Measurements from ENCODE around the gene SCGB1D1.

SCGB1D1 gene, protein sequence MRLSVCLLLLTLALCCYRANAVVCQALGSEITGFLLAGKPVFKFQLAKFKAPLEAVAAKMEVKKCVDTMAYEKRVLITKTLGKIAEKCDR

DNA sequence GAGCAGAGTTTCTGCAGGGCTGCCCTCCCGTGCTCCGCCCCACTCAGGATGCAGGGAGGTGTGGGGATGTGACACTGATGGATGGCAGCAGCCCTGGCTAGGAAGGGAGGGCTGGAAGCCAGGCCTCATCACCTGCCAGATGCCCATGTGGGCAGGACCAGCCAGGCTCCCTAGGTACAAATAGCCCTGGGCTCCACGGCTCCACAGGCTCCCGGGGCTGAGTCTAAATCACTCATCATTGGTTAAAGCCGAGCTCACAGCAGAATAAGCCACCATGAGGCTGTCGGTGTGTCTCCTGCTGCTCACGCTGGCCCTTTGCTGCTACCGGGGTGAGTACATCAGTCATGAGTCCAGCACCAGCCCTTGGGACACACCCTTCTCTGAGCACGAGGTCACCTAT, at the start of gene SCGB1D1:
TSS of gene SCGB1D1 (plus strand) at position 206 of the 400 bp plus-strand sequence. CDS start at position 275, 69 bp downstream.
- DNase-seq: peak; percentile 54

DNA sequence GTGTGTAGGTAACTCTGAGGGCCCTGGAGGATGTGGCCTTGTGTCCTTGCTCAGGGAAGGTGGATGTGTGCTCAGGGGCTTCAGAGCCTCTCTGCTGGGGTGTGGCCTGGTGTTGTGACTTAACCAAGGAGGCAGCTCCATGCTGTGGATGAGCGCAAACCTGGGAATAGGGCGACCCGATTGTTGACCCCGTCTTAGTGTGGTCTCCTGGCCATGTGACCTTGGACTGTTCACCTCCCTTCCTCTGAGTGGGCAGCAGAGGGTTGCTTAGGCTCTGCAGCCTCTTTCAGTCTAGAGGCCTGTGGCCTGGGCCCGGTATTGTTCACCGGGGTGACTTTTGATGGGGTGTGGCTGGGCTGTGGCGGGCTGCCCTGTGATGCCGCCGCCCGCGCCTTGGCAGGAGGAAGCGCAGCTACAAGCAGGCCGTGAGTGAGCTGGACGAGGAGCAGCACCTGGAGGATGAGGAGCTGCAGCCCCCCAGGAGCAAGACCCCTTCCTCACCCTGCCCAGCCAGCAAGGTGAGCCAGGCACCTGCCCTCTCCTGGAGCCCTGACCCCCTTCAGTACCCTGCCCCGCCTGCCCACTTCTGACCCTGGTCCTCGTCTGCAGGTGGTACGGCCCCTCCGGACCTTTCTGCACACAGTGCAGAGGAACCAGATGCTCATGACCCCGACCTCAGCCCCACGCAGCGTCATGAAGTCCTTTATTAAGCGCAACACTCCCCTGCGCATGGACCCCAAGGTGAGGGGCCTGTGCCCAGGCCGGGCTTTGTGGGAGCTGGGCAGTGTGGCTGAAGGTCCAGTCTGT, 49.5 kb upstream of the SCGB1D1 start:
- DNase-seq: no peak

DNA sequence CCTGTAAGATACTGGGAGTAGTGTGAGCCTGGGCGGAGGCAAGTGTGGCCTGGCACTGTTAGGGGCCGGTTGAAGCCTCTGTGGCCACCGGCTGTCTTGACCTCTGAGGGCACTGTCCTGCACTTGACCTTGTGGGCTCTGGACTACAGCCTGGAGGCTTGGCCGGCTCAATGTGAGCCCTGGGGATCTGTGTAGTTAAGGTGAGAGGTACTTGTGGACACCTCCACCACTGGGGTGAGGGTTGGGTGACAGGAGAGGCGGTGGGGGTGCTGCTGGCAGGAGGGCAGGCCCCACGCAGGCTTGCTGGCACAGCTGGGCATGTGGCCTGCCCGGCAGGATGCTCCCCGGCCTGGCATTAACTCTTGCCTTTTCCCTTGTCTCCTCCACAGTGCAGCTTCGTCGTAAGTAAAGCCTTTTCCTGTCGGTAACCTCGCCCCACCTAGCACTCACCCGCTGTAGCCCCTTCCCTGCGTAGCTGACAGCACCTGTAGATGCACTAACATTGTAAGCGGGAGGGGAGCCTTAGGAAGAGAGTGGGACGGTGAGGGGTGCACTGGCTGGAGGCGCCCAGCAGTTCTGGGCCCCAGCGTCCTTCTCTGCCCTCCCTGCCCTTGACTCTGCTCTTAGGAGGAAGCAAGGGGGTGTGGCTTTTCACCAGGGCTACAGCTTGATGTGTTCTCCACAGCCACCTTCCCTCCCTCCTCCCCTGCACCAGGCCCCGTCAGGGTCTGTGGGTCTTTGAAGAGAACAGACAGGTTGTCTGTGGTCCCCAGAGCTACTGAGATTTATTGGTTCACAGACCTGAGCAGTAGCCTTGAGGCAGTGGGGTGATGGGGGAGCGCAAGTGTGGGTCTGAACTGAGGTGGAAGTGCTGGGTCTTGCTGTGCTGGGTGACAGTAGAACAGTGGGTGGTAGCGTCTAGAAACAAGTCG, 48.6 kb upstream of the SCGB1D1 start:
- DNase-seq: no peak

DNA sequence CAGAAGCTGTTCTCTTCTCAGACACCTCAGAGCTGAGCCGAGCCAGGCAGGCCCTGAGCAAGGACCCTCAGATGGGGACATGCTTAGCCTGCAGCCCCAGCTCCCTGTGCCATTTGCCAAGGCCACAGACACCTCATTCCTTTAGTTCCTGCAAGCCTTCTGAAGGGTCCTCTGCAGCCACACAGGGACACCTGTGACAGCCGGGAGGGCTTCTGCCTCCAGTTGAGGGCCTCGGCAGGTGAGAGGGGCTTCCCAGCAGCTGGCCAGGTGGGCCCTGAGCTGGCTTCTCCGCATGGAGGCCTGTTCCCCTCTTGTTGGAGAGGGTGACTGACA, 48.0 kb upstream of the SCGB1D1 start:
- no peak for DNase-seq

DNA sequence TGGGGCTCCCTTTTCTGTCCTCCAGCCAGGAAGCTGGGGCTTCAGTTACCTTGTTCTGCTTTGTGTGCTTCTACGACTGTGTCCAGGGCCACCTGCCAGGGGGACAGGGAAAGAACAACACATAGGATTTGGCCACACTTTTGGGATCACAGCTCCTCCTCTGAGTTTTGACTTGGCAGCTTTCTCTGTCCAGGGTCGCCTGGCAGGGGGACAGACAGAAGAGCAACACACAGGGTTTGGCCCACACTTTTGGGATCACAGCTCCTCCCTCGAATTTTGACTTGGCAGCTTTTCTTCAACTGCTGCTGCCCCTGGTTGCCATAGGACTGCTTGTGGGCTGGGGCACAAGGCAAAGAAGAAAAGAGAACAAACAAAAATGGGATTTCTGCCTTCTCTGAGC, 47.1 kb upstream of the SCGB1D1 start:
- DNase-seq: no peak

DNA sequence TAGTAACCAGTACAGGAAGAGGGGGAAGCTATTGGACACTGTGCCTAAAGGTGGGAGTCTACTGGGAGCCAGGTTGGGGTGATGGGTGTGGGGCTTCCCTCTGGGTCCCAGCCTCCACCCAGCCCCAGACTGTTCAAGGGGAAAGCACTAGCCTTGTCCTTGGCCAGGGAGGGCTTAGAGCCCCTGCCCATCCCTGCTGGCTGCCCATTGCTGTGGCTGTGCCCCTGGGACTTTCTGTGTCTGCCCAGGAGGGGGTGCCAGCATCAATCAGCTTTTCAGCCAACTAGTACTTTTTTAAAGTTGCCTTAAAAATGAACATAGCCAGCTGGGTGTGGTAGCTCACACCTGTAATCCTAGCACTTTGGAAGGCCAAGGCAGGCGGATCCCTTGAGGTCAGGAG, 46.3 kb upstream of the SCGB1D1 start:
- DNase-seq: no peak

DNA sequence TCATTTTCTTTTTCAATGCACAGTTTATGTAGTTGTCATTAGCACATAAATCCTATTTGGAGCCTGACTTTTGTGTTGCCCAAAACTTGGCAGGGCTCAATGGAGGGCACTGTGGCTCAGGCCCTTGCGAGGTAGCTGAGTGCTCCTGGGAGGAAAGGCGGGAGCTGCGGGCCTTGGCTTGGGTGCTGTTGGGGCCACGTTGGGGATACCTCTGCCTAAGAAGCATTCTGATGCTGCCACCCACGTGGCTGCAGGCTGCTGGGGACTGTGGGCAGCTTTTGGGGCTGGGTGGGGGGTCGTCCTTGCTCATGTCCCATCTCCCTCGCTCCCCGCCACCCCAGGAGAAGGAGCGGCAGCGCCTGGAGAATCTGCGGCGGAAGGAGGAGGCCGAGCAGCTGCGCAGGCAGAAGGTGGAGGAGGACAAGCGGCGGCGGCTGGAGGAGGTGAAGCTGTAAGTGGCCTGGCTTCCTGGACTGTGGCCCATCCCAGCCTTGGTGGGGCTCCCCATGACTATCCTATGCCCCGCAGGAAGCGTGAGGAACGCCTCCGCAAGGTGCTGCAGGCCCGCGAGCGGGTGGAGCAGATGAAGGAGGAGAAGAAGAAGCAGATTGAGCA, 45.3 kb upstream of the SCGB1D1 start:
- no peak for DNase-seq

DNA sequence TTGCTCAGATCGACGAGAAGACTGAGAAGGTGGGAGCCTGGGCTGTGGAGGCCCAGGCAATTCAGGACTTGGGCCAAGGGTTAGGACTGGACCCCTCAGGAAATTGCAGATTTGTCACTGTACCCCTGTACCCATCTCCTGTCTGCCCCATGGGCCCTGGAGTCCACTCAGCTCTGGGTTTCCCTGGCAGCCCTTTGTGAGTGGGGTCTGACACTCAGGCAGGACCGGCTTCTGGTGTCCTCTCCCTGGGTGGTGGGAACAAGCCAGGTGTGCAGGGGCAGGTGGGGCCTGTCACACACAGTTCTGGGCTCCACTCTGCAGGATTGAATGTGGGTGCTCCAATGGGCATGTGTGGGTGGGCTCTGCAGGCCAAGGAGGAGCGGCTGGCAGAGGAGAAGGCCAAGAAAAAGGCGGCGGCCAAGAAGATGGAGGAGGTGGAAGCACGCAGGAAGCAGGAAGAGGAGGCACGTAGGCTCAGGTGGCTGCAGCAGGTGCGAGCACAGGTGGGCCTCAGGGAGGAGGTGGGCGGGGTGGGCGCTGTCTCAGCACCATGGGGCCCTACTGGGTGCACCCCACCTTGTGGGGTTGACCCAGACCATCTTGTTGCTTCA, 44.6 kb upstream of the SCGB1D1 start:
- DNase-seq: no peak

DNA sequence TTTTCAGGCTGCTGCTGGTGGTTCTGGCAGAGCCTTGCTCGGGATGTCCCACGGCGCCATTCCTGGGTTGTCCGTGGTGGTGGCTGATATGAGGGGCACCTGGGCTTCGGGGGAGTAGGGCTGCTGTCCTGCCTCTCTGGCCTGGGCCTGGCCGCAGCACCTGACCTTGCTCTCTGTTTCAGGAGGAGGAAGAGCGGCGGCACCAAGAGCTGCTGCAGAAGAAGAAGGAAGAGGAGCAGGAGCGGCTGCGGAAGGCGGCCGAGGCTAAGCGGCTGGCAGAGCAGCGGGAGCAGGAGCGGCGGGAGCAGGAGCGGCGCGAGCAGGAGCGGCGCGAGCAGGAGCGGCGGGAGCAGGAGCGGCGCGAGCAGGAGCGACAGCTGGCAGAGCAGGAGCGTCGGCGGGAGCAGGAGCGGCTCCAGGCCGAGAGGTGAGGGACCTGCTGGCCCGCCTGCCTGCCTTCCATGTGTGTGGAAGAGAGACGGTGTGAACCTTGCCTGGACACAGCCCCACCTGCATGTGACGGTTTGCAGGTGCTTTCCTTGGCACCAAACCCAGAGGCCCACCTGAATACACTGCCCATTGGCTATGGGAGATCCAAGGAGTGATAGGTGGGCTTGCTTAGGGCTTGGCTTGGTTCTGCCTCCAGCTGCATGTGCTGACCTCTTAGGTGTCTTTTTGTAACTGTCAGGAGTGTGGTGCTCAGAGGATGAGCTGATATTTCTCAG, 43.4 kb upstream of the SCGB1D1 start:
- DNase-seq: no peak

DNA sequence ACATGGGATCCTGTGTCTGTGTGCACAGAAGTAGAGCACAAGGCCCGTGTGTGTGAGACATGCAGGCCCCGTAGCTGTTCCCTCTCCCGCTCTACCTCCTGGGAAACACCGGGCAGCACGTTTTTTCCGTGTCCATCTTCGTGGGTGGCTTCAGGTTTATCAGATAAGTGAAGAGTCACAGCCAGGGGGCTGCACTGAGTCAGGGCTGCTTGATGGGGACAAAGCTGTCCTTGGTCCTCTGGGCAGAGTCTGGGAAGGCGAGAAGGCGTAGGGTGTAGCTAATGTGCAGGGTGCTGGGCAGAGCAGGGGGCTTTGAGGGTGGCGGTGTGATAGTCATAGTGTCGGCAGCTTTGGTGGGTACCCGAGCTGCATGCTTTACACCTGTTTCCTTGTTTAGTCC, 42.5 kb upstream of the SCGB1D1 start:
- no peak for DNase-seq

DNA sequence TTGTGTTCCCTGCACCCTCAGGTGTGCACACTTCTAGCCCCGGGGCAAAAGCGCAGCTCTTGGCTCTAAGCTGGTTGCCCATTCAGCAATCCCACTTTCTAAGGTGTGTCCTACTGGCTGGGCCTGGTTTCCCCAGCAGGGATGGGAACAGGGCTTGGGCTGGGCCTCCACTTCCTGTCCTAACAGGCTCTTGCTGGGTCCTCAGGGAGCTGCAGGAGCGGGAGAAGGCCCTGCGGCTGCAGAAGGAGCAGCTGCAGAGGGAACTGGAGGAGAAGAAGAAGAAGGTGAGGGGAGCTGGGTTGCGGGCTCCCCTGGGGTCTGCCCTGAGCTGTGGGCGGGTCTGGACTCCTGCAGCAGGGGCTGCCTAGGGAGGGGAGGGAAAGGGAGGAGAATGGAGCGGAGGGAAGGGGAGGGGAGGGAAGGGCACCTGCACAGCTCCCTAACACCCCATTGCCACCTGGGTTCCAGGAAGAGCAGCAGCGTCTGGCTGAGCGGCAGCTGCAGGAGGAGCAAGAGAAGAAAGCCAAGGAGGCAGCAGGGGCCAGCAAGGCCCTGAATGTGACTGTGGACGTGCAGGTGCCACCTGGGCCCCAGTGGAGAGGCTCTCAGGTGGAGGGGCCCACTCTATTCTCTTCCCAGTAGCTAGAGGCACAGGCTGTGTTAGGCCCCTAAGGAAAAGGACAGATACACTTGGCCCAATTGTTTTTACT, 41.6 kb upstream of the SCGB1D1 start:
- no peak for DNase-seq

DNA sequence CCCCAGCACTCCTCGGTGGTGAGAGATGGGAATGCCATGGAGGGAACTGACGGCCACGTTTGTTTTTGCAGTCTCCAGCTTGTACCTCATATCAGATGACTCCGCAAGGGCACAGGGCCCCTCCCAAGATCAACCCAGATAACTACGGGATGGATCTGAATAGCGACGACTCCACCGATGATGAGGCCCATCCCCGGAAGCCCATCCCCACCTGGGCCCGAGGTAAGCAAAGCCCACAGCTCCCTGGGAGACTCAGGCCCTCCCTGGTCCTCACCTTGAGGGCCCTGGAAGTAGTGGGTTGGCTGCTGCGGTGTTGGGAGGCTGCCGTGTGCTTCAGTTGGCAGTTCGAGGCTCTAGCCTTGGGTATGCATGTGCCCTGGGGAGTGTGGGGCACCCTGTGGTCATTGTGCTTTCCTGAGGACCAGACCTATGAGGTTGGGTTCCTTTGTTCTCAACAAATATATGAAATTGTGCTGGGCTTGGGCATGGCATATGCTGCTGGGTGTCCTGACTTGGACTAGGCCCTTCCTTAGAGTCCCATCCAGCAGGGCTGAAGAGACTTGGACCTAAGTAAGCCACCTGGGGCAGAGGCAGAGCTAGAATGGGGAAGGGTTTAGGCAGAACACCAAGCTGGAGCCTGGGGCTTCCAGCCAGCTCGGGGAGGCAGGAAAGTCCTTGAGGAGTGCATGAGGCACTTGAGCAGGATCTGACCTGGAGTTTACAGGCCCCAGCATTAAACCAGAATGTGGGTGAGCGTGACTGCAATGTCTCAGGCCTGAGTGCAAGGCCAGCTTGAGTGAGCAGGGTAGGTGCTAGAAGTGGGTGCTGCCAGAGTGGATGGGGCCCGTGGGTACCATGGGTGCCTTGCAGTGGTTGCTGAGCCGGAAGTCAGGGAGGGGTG, 39.8 kb upstream of the SCGB1D1 start:
- DNase-seq: no peak

DNA sequence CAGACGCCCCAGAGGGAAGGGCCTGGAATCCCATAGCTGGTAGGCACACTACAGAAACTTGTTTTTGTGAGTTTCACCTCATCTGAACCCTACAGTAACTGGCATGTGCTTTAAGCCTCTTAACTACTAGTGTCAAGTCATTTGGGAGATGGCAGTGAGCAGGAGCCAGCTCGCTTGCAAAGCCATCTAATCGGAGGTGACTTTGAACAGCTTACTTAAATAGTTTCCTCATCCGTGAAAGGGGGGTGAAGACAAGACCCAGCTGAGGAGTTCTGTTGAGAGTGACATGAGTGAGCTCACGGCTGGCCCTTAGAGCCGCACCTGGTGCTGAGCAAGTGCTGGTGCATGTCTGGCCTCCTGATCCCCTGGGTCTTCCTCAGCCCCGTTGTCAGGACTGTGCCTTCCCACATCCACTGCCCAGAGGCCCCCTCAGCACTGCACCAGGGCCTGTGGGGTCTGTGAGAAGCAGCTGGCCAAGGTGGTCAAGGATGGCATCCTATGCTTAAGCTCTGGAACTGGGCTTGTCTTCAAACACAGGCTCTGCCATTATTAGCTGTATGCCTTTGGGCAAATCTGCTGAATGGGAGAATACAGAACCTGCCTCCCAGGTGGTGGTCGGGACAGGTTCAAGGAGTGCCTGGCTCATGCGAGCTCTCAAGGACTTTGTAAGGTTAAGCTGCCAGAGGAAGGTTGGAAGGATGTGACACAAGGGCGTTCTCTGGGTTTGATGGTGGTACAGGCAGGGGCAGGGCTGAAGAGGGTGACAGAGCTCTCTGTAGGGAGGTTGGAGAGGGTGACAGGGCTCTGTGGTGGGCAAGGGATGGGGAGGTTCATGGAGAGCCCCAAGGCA, 38.9 kb upstream of the SCGB1D1 start:
- DNase-seq: no peak

DNA sequence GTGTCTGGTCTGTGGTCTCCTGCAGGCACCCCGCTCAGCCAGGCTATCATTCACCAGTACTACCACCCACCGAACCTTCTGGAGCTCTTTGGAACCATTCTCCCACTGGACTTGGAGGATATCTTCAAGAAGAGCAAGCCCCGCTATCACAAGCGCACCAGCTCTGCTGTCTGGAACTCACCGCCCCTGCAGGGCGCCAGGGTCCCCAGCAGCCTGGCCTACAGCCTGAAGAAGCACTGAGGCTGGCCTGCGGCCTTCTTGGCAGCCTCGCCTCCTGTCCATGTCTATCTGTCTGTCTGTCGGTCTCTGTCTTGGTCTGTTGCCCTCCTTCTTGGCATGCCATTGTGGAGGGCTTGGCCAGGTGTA, 38.3 kb upstream of the SCGB1D1 start:
- DNase-seq: no peak

DNA sequence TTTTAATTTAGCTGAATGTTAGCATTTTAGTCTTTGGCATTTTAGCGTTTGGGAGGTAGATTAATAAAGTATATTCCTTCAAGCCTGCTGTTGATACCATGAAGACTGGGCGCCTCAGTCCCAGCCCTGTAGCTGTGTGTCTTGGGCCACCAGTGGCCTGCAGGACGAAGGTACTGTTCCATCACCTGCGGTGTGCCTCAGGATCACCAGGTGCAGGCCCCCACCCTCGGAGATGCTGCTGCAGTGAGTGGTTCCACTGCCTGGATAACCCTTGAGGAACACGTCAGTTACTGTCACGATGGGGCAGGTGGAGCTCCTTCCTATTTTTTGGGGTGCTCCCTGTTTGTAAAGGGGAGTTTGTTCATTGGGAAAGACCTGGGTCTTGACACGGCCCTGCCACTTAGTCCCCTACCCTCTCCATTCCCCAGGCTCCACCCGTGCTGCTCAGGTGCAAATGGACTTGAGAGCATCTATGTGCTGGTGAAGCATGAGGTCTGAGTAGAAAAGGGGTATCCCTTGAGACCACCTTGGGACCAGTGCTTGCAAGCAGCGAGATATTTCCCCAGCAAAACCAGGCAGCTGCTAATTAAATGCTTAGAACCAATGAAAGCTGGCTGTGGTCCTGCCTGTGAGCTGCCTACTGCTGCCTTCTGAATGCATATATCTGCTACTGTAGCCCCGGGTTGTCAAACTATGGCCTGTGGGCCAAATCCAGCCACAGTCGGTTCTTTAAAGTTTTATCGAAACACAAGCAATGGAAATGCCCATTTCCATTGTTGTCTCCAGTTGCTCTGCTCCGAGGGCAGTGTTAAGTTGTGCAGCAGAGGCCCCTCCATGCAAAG, 37.5 kb upstream of the SCGB1D1 start:
- DNase-seq: no peak

DNA sequence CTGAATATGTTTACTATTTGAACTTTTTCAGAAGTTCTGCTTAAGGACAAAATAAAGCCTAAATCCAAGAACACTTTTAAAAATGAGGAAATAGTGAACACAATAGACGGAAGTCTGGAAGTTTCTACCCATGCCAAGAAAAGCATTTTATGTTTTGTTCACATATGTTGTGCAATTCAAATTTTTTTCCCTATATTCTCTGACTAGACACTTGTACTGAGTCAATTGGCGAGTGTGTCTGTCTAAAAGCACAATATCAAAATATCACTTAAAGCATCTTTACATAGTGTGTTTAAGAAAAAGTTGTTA, 37.0 kb upstream of the SCGB1D1 start:
- no peak for DNase-seq

DNA sequence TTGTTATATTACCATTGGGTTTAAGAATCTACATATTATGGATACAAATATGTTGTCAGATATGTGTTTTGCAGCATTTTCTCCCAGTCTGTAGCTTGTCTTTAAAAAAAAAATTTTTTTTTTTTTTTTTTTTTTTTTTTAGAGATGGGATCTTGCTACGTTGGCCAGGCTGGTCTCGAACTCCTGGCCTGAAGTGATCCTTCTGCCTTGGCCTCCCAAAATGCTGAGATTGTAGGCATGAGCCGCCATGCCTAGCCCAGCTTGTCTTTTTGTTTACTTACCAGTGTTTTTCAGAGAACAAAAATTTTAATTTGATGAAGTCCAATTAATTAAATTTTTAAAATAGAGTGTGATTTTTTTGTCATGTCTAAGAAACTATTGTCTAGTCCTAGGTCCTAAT, 36.4 kb upstream of the SCGB1D1 start:
- no peak for DNase-seq

DNA sequence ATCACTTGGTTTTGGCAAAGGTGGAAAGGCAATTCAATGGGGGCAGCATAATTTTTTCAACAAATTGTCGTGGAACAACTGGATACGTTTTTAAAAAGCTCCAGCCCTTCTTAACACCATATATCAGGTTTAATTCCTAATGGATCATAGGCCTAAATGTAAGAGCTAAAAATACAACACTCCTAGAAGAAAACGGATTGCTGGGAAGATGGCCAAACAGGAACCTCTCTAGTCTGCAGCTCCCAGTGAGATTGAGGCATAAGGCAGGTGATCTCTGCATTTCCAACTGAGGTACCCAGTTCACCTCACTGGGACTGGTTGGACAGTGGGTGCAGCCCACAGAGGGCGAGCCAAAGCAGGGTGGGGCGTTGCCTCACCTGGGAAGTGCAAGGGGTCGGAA, 32.4 kb upstream of the SCGB1D1 start:
- no peak for DNase-seq

DNA sequence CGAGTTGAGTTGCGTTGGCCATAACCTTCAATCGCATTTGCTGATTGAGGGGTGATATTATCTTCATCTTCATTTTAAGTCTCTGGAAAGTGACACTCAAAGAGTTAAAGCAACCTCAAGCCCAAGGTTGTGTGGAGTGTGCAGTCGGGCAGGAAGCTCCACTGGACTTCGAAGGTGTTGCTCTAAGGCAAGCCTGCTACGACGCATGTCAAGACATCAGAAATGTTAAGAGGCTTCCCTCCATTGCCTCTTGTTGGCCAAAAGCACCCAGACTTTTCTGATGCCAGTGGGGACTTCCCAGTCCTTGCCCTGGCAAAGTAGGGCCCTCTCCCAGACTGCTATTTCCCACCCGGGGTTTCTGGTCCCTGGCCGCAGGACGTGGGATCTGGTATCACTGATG, 23.6 kb upstream of the SCGB1D1 start:
- DNase-seq: no peak

Measured in NCI-H146 (cell line).